HG02884 (cell line): ENCODE measurements around the gene SLC4A11.

Experiments
- ATAC-seq: cut with Tn5 transposase; IDR thresholded peaks from one replicate; pipeline ENCODE4 v1.9.1; 2021; ENCODE audit warnings: mild to moderate bottlenecking, moderate library complexity; ENCODE audit not compliant: unreplicated experiment

The SLC4A11 gene

DNA sequence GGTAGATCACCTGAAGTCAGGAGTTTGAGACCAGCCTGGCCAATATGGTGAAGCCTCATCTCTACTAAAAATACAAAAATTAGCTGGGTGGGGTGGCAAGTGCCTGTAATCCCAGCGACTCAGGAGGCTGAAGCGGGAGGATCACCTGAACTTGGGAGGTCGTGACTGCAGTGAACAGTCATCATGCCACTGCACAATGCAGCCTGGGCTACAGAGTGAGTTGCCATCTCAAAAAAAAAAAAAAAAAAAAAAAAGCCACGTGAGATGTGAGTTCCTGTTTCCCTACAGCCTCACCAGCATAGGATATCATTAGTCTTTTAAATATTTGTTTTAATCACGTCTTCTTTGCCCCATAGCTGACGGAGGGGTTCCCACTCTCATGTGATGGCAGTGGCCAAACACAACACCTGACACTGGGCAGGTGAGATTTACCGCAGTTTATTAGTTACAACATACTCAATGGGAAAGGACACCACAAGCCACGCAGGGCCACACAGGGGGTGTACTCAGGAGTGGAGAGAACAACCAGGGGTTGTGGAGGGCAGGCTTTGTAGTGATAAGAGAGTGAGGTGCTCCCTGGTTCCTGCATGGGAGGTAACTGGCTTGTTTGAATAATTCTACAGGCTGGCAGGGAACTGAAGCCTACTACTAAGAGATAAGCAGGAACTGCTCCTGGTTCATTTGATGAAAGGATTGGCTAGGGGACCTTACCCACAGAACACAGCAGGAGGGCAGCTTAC, 61.1 kb downstream of the SLC4A11 start:
- no peak for ATAC-seq
